Stomach (tissue), 4 donors: ENCODE results near the gene ING2.
"Not testable (repeated sequence)": the region's sequence is repeated elsewhere in the genome, so short reads cannot be mapped to it uniquely, and the experiment has no call there.

Experiments
- CTCF ChIP-seq, 7 experiments: fragments of 450-650 bp in 4 of 7; fragments of 200-600 bp in 3 of 7; sonication (generic) in 3 of 7; IDR thresholded peaks; one replicate each; pipeline ENCODE4 v1.5.1; 2016 to 2019; ENCODE audit warnings: antibody characterized with exemption in 7 of 7, control low read depth in 2 of 7, mild to moderate bottlenecking in 1 of 7
- EP300 ChIP-seq: sonication (generic); formaldehyde crosslinking; IDR thresholded peaks from one replicate; pipeline ENCODE4 v1.6.1; 2017; ENCODE audit warnings: antibody characterized with exemption
- POLR2A ChIP-seq, 4 donors: fragments of 450-650 bp; IDR thresholded peaks; one replicate each; pipeline ENCODE4 v1.6.1; 2016; ENCODE audit warnings: antibody characterized with exemption in 4 of 4, control low read depth in 2 of 4, mild to moderate bottlenecking in 1 of 4, moderate library complexity in 1 of 4

- TF ChIP-seq POLR2A (IDR thresholded peaks at IDR 0.05); CTCF (IDR thresholded peaks at IDR 0.05); EP300: not testable (repeated sequence)
These were observed 48.3 kb downstream of the ING2 start for GRCh38 chr4:183553147-183553478.
